H1 (cell line): ENCODE data around the gene PRDX5. TPM values are rescaled to one million over a fixed set of nuclear protein-coding genes. Genes with fewer than 3 reads are reported as not detected.

Experiments
- ATF3 ChIP-seq: IDR thresholded peaks from 2 replicates; pipeline ENCODE4 v1.6.1; 2011; ENCODE audit warnings: low read depth, mild to moderate bottlenecking, low read length; ENCODE audit not compliant: insufficient read depth
- EP300 ChIP-seq, 2 experiments: IDR thresholded peaks; 1 replicate in 1 of 2; 2 replicates in 1 of 2; pipeline ENCODE4 v1.6.1; 2011 to 2012; ENCODE audit warnings: low read depth in 2 of 2, low read length in 2 of 2, mild to moderate bottlenecking in 2 of 2, borderline replicate concordance in 1 of 2, inconsistent platforms in 1 of 2, moderate library complexity in 1 of 2
- FOSL1 ChIP-seq: IDR thresholded peaks from 2 replicates; pipeline ENCODE4 v1.6.1; 2011; ENCODE audit warnings: mild to moderate bottlenecking, low read depth, low read length, moderate library complexity; ENCODE audit not compliant: insufficient read depth
- JUND ChIP-seq: IDR thresholded peaks from 2 replicates; pipeline ENCODE4 v1.6.1; 2011; ENCODE audit warnings: mild to moderate bottlenecking, improper control_type of control experiment, low read length
- USF2 ChIP-seq: IDR thresholded peaks from 2 replicates; pipeline ENCODE4 v1.6.1; 2011; ENCODE audit warnings: low read length, improper control_type of control experiment
- polyA plus RNA-seq, 7 experiments: library from polyadenylated mRNA; depleted of rRNA in 3 of 7; stranded (reverse) in 5 of 7; unstranded in 2 of 7; fragments of >200 nt in 5 of 7; fragments of 200-250 nt in 2 of 7; gene quantifications; 1 replicate in 5 of 7; 2 replicates in 1 of 7; 4 replicates in 1 of 7; pipeline versions ENCODE4 v1.2.1 to v1.2.3, GENCODE V29; 2011 to 2013; ENCODE audit warnings: missing spikeins in 2 of 7, mixed read lengths in 2 of 7
- total RNA-seq: library from RNA; stranded (reverse); fragmentation: NEBNext Ultra II Directional; extraction: Animal tissue kit (Norgen Biotek cat#: 25700); gene quantifications from 2 replicates; pipeline ENCODE4 v1.2.1, GENCODE V29; 2021

Gene PRDX5
- total and polyA plus RNA-seq, 2 of the 8 experiments (the other 6 are each of a cell fraction or from before 2014, with no cell fraction given), result 201 to 582 TPM

GRCh38 chr11:64321533-64321932 is 3.6 kb downstream of the PRDX5 start (continued):
- TF ChIP-seq USF2 (no peak), JUND (no peak), FOSL1 (no peak), EP300 (IDR thresholded peaks at IDR 0.05; ENCODE audit: borderline replicate concordance in 1 of 2, low read depth in 2 of 2, low read length in 2 of 2) (no peak), ATF3 (no peak)
